ENCODE measurements around the gene SLC46A2.

Gene SLC46A2

DNA sequence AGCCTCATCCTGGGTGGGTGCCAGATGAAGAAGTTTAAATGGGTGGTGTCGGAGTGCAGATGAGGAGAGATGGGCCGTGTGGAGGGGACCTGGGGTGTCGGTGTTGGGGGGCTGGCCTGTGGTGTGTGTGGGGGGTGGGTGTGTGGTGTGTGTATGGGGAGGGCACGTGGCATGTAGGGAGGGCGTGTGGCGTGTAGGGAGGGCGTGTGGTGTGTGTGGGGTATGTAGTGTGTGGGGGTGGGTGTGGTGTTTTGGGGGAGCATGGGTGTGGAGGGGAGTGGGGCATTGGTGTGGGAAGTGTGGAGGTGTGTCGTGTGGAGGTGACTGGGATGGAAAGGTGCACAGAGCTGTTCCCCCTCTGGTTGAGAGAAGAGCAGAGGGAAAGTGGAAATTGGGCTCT lies 34.5 kb downstream of the SLC46A2 start:
- H3K4me3 ChIP-seq (replicated peaks; ENCODE audit: low read depth, low read length), result no peak overlapping the region
- no peak for DNase-seq (ENCODE audit: low read depth)
- TF ChIP-seq, protein P1, sequence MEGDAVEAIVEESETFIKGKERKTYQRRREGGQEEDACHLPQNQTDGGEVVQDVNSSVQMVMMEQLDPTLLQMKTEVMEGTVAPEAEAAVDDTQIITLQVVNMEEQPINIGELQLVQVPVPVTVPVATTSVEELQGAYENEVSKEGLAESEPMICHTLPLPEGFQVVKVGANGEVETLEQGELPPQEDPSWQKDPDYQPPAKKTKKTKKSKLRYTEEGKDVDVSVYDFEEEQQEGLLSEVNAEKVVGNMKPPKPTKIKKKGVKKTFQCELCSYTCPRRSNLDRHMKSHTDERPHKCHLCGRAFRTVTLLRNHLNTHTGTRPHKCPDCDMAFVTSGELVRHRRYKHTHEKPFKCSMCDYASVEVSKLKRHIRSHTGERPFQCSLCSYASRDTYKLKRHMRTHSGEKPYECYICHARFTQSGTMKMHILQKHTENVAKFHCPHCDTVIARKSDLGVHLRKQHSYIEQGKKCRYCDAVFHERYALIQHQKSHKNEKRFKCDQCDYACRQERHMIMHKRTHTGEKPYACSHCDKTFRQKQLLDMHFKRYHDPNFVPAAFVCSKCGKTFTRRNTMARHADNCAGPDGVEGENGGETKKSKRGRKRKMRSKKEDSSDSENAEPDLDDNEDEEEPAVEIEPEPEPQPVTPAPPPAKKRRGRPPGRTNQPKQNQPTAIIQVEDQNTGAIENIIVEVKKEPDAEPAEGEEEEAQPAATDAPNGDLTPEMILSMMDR (IDR thresholded peaks at IDR 0.05; ENCODE audit: low read length, missing control alignments), result no peak

DNA sequence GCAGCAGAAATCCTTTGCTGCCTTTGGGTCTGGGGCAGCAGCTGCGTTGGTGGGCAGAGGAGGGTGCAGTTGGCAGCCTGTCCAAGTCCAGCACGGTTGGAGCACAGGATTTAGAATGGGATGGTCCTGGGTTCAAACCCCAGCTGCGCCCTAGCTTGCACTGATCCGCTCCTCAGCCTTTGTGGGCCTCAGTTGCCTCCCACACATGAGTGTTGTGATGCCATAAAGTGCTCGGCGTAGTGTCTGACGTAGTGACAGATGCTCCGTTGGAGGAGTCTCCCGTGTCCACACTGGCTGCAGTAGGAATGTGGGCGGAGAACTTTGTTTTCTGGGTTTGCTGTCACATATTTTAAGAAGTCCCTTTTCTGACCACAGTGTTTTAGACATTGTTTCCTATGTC lies 36.0 kb downstream of the SLC46A2 start:
- TF ChIP-seq, protein P1 (IDR thresholded peaks at IDR 0.05; ENCODE audit: low read length, missing control alignments), result no peak
- no peak overlapping the region for H3K4me3 ChIP-seq (replicated peaks; ENCODE audit: low read depth, low read length)
- DNase-seq (ENCODE audit: low read depth), result no peak

DNA sequence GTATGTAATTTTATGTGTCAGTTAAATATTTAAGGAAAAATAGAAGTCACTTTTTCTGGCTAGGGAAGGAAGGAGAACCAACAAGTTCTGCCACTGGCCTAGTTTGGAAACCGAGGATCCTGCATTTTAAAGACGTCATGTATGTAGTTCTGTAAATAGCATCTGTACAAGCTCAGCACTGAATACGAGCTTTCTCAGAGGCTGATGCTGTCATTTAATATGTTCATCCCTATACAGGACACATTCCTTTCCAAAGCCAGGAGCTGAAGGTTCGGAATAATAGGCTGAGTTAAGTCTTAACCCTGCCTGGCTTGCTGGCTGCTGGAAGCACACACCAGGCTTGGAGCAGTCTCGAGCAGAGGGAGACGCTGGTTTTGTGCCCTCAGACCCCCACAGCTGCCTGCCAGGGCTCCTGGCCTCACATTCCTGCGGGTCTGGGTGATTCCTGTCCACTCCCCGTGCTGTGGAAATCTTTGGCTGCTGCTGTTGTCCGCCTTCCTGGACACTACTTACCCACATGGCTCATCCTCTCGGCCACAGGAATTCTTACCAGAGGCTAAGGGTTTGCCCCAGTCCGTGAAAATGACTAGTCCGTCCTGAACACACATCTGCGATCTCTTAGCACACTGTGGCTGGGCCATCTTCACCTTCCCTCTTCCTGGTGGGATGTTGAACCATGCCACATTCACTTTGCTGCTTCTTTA lies 36.6 kb downstream of the SLC46A2 start:
- DNase-seq (ENCODE audit: low read depth), result no peak
- H3K4me3 ChIP-seq (replicated peaks; ENCODE audit: low read depth, low read length), result no peak overlapping the region
- TF ChIP-seq, protein P1 (IDR thresholded peaks at IDR 0.05; ENCODE audit: low read length, missing control alignments), result no peak

DNA sequence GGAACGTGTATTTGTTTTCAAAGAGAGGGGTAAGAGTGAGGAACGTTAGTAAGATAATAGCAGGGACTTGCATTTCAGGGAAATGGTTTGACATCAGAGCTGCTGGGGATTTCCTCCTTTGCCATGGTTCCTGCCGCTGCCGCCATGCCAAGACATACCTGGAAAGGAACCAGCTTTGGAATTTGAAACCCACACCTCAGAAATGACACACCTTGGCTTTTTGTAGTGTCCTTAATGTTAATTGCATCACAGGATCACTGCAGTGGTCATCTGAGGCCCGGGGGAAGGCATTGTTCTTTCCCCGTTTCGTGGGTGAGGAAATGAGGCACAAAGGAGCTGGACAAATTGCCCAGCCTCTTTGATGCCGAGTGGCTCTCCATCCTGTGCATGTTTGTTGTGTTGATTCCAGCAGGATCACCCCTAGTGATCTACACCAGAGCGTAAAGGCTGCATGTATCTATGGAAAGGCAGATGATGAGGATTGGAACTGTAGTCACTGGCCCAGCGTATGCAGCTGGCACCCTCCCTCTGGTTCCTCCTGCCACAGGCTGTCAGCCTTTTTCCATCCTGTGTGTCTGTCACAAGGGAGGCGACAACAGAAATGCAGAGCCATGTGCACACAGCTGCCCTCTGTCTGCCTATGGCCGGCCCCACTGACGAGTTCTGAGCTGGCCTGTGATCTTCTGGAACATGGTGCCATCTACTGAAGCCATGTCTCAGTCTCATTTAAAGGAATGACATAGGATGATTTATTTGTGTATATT lies 37.8 kb downstream of the SLC46A2 start:
- no peak overlapping the region for H3K4me3 ChIP-seq (replicated peaks; ENCODE audit: low read depth, low read length)
- no peak for DNase-seq (ENCODE audit: low read depth)
- TF ChIP-seq, protein P1 (IDR thresholded peaks at IDR 0.05; ENCODE audit: low read length, missing control alignments), result no peak

DNA sequence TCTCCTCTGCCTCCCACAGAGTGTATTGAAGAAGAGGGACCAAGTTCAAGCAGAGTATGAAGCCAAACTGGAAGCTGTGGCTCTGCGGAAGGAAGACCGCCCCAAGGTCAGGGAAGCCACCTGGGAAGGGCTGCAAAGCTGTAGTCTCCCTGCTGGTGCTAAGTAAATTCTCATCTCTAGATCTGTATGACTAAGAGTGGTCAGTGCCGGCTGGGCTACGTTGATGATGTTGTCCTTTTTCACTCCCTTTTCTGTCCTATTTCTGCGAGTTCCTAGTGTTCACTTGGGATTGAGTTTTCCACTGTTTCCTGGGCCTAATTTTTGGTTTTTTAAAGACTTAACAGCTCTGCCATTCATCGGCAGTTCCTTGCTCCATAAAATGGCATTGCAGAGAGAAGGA lies 39.8 kb downstream of the SLC46A2 start:
- no peak for DNase-seq (ENCODE audit: low read depth)
- H3K4me3 ChIP-seq (replicated peaks; ENCODE audit: low read depth, low read length), result no peak overlapping the region
- TF ChIP-seq, protein P1 (IDR thresholded peaks at IDR 0.05; ENCODE audit: low read length, missing control alignments), result no peak

DNA sequence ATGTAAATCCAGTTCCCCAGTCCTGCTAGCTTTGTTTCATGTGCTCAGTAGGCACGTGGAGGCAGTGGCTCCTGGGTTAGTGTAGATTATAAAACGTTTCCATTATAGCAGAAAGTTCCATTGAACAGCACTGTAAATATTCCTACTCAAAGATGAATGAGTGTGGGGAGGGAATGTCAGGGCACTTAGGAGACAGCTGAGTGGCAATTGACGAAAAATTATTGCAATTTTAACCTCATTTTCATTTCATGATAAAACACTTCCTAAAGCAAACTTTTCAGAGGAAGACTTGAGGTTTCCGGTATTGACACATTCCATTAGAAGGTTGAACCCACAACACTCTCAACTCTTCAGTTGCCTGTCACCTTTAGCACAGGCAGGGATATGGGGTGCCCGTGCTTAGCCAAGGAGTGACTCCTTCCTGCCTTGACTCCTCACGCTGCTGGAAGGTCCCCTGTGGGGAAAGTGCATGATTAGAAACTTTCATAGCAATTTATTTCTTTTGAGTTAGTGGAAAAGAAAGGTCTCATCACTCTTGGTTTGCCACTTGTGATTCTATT lies 41.2 kb downstream of the SLC46A2 start:
- DNase-seq (ENCODE audit: low read depth), result no peak
- TF ChIP-seq, protein P1 (IDR thresholded peaks at IDR 0.05; ENCODE audit: low read length, missing control alignments), result no peak
- H3K4me3 ChIP-seq (replicated peaks; ENCODE audit: low read depth, low read length), result no peak overlapping the region
